ENCODE measurements around the gene TAF15.

GRCh38 chr17:35784895-35785294, 24.4 kb upstream of the TAF15 start:
- TF ChIP-seq TAF1 (IDR thresholded peaks at IDR 0.05; ENCODE audit: low read depth, low read length) = no peak
- no peak for TF ChIP-seq POLR2A (IDR thresholded peaks at IDR 0.05; ENCODE audit: low read depth, low read length)
- no peak for TF ChIP-seq POLR2AphosphoS5 (IDR thresholded peaks at IDR 0.05; ENCODE audit: low read depth, low read length)
- TF ChIP-seq SPI1 (IDR thresholded peaks at IDR 0.05; ENCODE audit: low read depth, low read length) = no peak

All from GM12891 (cell line).